GM19397 (cell line): ENCODE measurements around the gene ACTR6.
"Not testable (repeated sequence)": the region's sequence is repeated elsewhere in the genome, so short reads cannot be mapped to it uniquely, and the experiment has no call there.

ENCODE experiments used
- ATAC-seq: cut with Tn5 transposase; IDR thresholded peaks from one replicate; pipeline ENCODE4 v1.9.1; 2021; ENCODE audit warnings: mild to moderate bottlenecking, moderate library complexity; ENCODE audit not compliant: unreplicated experiment

Gene ACTR6

GRCh38 chr12:100219328-100220109, 18.9 kb downstream of the ACTR6 start:
- no peak for ATAC-seq

- ATAC-seq, result no peak
These were observed 20.9 kb downstream of the ACTR6 start for GRCh38 chr12:100221523-100221922.

- ATAC-seq, result not testable (repeated sequence)
These were observed 21.6 kb downstream of the ACTR6 start for GRCh38 chr12:100222173-100222572.

GRCh38 chr12:100225491-100225890, 24.9 kb downstream of the ACTR6 start:
- no peak for ATAC-seq

GRCh38 chr12:100229036-100229635, 28.5 kb downstream of the ACTR6 start:
- ATAC-seq, result no peak

GRCh38 chr12:100229876-100230275, 29.3 kb downstream of the ACTR6 start:
- no peak for ATAC-seq

GRCh38 chr12:100231873-100232272, 31.3 kb downstream of the ACTR6 start:
- not testable (repeated sequence) for ATAC-seq

GRCh38 chr12:100234166-100234565, 33.6 kb downstream of the ACTR6 start:
- ATAC-seq, result no peak

GRCh38 chr12:100234591-100235304, 34.1 kb downstream of the ACTR6 start:
- no peak for ATAC-seq

- ATAC-seq, result no peak
These were observed 38.2 kb downstream of the ACTR6 start for GRCh38 chr12:100238801-100239200.

- ATAC-seq, result no peak
These were observed 39.0 kb downstream of the ACTR6 start for GRCh38 chr12:100239589-100239988.

- ATAC-seq, result no peak
These were observed 42.5 kb downstream of the ACTR6 start for GRCh38 chr12:100243137-100243536.

GRCh38 chr12:100247765-100248164, 47.1 kb downstream of the ACTR6 start:
- no peak for ATAC-seq

- no peak for ATAC-seq
These were observed 48.3 kb downstream of the ACTR6 start for GRCh38 chr12:100248886-100249285.

GRCh38 chr12:100249941-100250340, 49.3 kb downstream of the ACTR6 start:
- ATAC-seq, result no peak

GRCh38 chr12:100251917-100252316, 51.3 kb downstream of the ACTR6 start:
- no peak for ATAC-seq

- ATAC-seq, result no peak
These were observed 52.8 kb downstream of the ACTR6 start for GRCh38 chr12:100253437-100253836.

GRCh38 chr12:100254876-100255275, 54.3 kb downstream of the ACTR6 start:
- no peak for ATAC-seq

- no peak for ATAC-seq
These were observed 57.5 kb downstream of the ACTR6 start for GRCh38 chr12:100258127-100258526.

- ATAC-seq, result no peak
These were observed 62.5 kb downstream of the ACTR6 start for GRCh38 chr12:100263131-100263530.

- ATAC-seq, result not testable (repeated sequence)
These were observed 64.5 kb downstream of the ACTR6 start for GRCh38 chr12:100265107-100265506.
